GM12892 (cell line): Measurements from ENCODE around the gene ZFPM1.

Source experiments
- POLR2A ChIP-seq: IDR thresholded peaks from 2 replicates; pipeline ENCODE4 v1.6.1; 2011; ENCODE audit warnings: low read depth, low read length, control low read depth
- POLR2AphosphoS5 ChIP-seq: IDR thresholded peaks from 2 replicates; pipeline ENCODE4 v1.6.1; 2011; ENCODE audit warnings: low read depth, low read length, control low read depth
- TAF1 ChIP-seq: IDR thresholded peaks from 2 replicates; pipeline ENCODE4 v1.6.1; 2011; ENCODE audit warnings: low read depth, mild to moderate bottlenecking, control low read depth, low read length, borderline replicate concordance

DNA sequence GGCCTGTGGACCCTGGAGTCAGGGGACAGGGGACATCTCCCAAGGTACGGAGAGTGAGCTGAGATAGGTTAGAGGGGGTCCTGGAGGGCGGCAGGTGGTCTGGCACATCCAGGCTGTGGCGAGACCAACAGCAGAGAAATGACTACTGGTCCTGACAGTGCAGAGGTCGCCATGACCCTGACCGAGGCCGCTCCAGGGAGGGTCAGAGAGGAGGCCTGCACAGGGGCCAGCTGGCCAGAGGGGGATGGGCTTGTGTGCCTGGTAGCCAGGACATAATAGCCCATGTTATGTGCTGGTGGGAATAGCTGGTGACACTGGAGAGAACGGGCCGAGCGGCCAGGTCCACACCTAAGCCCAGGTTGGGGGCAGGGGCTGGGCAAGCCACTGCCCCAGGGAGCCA is 76.5 kb downstream of the ZFPM1 start:
- TF ChIP-seq POLR2A (no peak), POLR2AphosphoS5 (no peak), TAF1 (no peak)
